ENCODE data around the gene THAP3. TPM values are rescaled to one million over a fixed set of nuclear protein-coding genes. Genes with fewer than 3 reads are reported as not detected.
"Not testable (repeated sequence)": the region's sequence is repeated elsewhere in the genome, so short reads cannot be mapped to it uniquely, and the experiment has no call there.

THAP3 gene
- total RNA-seq, 3 donors from 2014 or later = 20.3 to 28.2 (median 28.1) TPM

DNA sequence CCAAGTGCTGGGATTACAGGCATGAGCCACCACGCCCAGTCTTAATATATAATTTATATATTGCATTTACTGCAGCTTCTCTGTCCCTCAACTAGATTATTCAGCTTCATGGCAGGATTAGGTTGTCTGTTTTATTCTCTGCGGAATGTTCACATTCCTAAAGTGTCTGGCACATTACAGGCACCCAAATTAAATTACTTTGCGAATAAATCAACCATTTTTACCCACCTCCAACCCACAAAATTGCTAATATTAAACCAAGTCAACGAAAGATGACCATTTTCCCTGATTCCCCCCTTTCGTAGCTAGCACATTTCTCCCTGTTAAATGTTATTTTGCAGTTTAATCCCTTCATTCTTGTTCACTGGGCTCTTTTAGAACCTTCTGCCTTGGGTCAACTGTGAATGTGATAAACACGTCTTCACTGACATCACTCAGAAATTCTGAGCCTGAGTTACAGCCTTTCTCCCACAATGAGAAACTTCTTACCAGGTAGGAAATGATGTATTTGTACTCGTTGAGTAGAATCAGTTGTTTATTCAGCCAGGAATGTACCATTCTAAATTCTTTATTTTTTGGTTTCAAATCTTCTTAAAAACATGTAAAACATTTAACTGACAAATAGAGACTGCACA lies 35.9 kb downstream of the THAP3 start:
- H3K27me3 ChIP-seq = no peaks in the 10 kb centered on the region
- H3K4me1 ChIP-seq = no peaks in the 10 kb centered on the region
- no peak overlapping the region for H3K4me3 ChIP-seq
- intact Hi-C loops (cut with DNase I; ENCODE audit: low total_unique reads) = no loop called here
- no peak for DNase-seq (ENCODE audit: low spot score in 2 of 2)
- TF ChIP-seq POLR2A (IDR thresholded peaks at IDR 0.05) (no peak), POLR2AphosphoS5 (IDR thresholded peaks at IDR 0.05) (no peak)
- TF ChIP-seq, protein P1, sequence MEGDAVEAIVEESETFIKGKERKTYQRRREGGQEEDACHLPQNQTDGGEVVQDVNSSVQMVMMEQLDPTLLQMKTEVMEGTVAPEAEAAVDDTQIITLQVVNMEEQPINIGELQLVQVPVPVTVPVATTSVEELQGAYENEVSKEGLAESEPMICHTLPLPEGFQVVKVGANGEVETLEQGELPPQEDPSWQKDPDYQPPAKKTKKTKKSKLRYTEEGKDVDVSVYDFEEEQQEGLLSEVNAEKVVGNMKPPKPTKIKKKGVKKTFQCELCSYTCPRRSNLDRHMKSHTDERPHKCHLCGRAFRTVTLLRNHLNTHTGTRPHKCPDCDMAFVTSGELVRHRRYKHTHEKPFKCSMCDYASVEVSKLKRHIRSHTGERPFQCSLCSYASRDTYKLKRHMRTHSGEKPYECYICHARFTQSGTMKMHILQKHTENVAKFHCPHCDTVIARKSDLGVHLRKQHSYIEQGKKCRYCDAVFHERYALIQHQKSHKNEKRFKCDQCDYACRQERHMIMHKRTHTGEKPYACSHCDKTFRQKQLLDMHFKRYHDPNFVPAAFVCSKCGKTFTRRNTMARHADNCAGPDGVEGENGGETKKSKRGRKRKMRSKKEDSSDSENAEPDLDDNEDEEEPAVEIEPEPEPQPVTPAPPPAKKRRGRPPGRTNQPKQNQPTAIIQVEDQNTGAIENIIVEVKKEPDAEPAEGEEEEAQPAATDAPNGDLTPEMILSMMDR (IDR thresholded peaks at IDR 0.05) = no peak
- H3K36me3 ChIP-seq = no peaks in the 10 kb centered on the region
- no peaks in the 10 kb centered on the region for H3K9me3 ChIP-seq
- H3K27ac ChIP-seq = no peak overlapping the region

- H3K9me3 ChIP-seq; H3K27me3 ChIP-seq; H3K4me1 ChIP-seq; H3K36me3 ChIP-seq; intact Hi-C loops (cut with DNase I; ENCODE audit: low total_unique reads); DNase-seq (ENCODE audit: low spot score in 2 of 2); H3K4me3 ChIP-seq; H3K27ac ChIP-seq: not testable (repeated sequence)
These were observed 37.8 kb downstream of the THAP3 start for GRCh38 chr1:6662468-6662867.

GRCh38 chr1:6666696-6667095 lies 42.0 kb downstream of the THAP3 start:
- Histone ChIP-seq H3K27ac (no peak overlapping the region), H3K27me3 (no peaks in the 10 kb centered on the region), H3K36me3 (no peaks in the 10 kb centered on the region), H3K4me1 (no peaks in the 10 kb centered on the region), H3K4me3 (no peak overlapping the region), H3K9me3 (no peaks in the 10 kb centered on the region)
- intact Hi-C loops (cut with DNase I; ENCODE audit: low total_unique reads) = no loop called here
- TF ChIP-seq POLR2A (IDR thresholded peaks at IDR 0.05) = no peak
- TF ChIP-seq, protein P1 (IDR thresholded peaks at IDR 0.05) = no peak
- TF ChIP-seq POLR2AphosphoS5 (IDR thresholded peaks at IDR 0.05) = no peak
- DNase-seq (ENCODE audit: low spot score in 2 of 2) = no peak

GRCh38 chr1:6667139-6667538 lies 42.5 kb downstream of the THAP3 start:
- H3K9me3 ChIP-seq = no peaks in the 10 kb centered on the region
- no peaks in the 10 kb centered on the region for H3K27me3 ChIP-seq
- no peaks in the 10 kb centered on the region for H3K36me3 ChIP-seq

GRCh38 chr1:6668503-6668902 lies 43.8 kb downstream of the THAP3 start:
- no peaks in the 10 kb centered on the region for H3K36me3 ChIP-seq
- no peaks in the 10 kb centered on the region for H3K27me3 ChIP-seq
- no peak for DNase-seq (ENCODE audit: low spot score in 2 of 2)
- TF ChIP-seq POLR2AphosphoS5 (IDR thresholded peaks at IDR 0.05) (no peak), POLR2A (IDR thresholded peaks at IDR 0.05) (no peak)
- TF ChIP-seq, protein P1 (IDR thresholded peaks at IDR 0.05) = no peak
- H3K4me1 ChIP-seq = no peaks in the 10 kb centered on the region
- no peak overlapping the region for H3K27ac ChIP-seq
- intact Hi-C loops (cut with DNase I; ENCODE audit: low total_unique reads) = no loop called here
- H3K4me3 ChIP-seq = no peak overlapping the region
- H3K9me3 ChIP-seq = no peaks in the 10 kb centered on the region

More at GRCh38 chr1:6667139-6667538, 42.5 kb downstream of the THAP3 start:
- no peaks in the 10 kb centered on the region for H3K4me1 ChIP-seq
- TF ChIP-seq POLR2A (IDR thresholded peaks at IDR 0.05) = no peak
- no peak for TF ChIP-seq POLR2AphosphoS5 (IDR thresholded peaks at IDR 0.05)
- TF ChIP-seq, protein P1 (IDR thresholded peaks at IDR 0.05) = no peak
- intact Hi-C loops (cut with DNase I; ENCODE audit: low total_unique reads) = no loop called here
- no peak overlapping the region for H3K4me3 ChIP-seq
- no peak for DNase-seq (ENCODE audit: low spot score in 2 of 2)
- no peak overlapping the region for H3K27ac ChIP-seq
